T-helper 17 cell (primary cell): ENCODE results near the gene GNPTAB. TPM values are rescaled to one million over a fixed set of nuclear protein-coding genes. Genes with fewer than 3 reads are reported as not detected.
A peak's percentile ranks its signal among the peaks of the same experiment; 100 is the strongest.

Experiments used
- ATAC-seq: fragments of 150-1000 bp; cut with Tn5 transposase; 2 replicates; pipeline ENCODE4 v1.10.0; 2021; ENCODE audit warnings: mild to moderate bottlenecking, moderate library complexity
- DNase-seq, 3 donors: peaks; one replicate each; pipeline versions ENCODE4 v3.0.0 to v3.0.0-alpha.2; 2020 to 2021
- H3K9me3 ChIP-seq: one replicate; pipeline ENCODE4 v1.7.0; 2013; ENCODE audit warnings: low read length, mild to moderate bottlenecking; ENCODE audit not compliant: control insufficient read depth, poor library complexity, severe bottlenecking
- H3K27ac Mint-ChIP-seq: one replicate; pipeline ENCODE4 v1.8.0; 2022; ENCODE audit warnings: mild to moderate bottlenecking, moderate library complexity, mixed read lengths
- H3K27me3 Mint-ChIP-seq: one replicate; pipeline ENCODE4 v1.8.0; 2022; ENCODE audit warnings: mixed read lengths
- H3K36me3 Mint-ChIP-seq: one replicate; pipeline ENCODE4 v1.8.0; 2022; ENCODE audit warnings: low read depth, mixed read lengths
- H3K4me1 Mint-ChIP-seq: one replicate; pipeline ENCODE4 v1.8.0; 2022; ENCODE audit warnings: mild to moderate bottlenecking, mixed read lengths
- H3K4me3 Mint-ChIP-seq: one replicate; pipeline ENCODE4 v1.8.0; 2022; ENCODE audit warnings: mild to moderate bottlenecking, moderate library complexity, mixed read lengths
- total RNA-seq, 4 donors: library from RNA in 2 of 4; stranded (reverse) in 2 of 4; gene quantifications; one replicate each; pipeline ENCODE4 v1.2.3 and lab custom pipeline; 2022 to 2026

GNPTAB gene
- total RNA-seq, 2 donors from 2014 or later: 38.1 to 41.2 TPM

DNA sequence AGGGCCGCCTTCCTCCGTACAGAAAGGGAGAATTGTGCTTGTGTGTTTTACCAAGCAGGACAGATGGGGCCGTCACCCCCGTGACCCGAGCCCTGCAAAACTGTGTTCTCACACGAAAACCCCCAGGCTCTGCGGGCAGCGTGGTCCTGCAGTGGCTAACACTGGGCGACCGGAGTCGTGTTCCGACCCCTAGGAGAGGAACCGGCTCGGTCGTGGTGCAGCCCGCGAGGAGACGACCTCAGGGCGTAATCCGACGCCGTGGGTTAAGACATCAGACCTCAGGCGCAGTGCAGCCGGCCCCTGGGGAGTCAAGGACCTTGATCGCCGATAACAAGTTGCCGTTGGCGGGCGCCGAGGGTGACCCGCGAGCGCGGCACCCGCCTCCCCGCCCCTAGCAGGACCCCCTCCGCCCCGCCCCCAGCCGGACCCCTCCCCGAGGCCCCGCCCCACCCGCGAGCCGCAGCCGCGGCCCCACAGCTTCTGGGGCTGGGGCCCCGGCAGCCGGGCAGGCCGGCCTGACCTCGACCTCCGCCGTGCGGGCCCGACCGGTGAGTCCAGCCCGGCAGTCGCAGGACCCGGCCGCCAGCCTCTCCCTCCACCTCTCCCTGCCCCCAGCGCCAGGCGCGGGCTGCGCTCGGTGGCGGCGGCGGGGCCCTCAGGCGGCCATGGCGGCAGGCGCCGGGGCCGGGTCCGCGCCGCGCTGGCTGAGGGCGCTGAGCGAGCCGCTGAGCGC, 133.4 kb downstream of the GNPTAB start, which contains the start of gene CHPT1:
TSS of gene CHPT1 (plus strand) at position 444 of the 733 bp plus-strand sequence. CDS start at position 666, 222 bp downstream.
- Mint-ChIP-seq H3K4me3 (peak within 1 kb of the TSS; percentile 90), H3K27ac (peak within 1 kb of the TSS; percentile 27), H3K4me1 (peaks cover 17% of the 10 kb centered on the region), H3K36me3 (no peaks in the 10 kb centered on the region), H3K27me3 (peaks cover 24% of the 10 kb centered on the region)
- DNase-seq (peak; percentile 17 to 45 (median 23)), ATAC-seq (peak; percentile 87)
- no peaks in the 10 kb centered on the region for H3K9me3 ChIP-seq

DNA sequence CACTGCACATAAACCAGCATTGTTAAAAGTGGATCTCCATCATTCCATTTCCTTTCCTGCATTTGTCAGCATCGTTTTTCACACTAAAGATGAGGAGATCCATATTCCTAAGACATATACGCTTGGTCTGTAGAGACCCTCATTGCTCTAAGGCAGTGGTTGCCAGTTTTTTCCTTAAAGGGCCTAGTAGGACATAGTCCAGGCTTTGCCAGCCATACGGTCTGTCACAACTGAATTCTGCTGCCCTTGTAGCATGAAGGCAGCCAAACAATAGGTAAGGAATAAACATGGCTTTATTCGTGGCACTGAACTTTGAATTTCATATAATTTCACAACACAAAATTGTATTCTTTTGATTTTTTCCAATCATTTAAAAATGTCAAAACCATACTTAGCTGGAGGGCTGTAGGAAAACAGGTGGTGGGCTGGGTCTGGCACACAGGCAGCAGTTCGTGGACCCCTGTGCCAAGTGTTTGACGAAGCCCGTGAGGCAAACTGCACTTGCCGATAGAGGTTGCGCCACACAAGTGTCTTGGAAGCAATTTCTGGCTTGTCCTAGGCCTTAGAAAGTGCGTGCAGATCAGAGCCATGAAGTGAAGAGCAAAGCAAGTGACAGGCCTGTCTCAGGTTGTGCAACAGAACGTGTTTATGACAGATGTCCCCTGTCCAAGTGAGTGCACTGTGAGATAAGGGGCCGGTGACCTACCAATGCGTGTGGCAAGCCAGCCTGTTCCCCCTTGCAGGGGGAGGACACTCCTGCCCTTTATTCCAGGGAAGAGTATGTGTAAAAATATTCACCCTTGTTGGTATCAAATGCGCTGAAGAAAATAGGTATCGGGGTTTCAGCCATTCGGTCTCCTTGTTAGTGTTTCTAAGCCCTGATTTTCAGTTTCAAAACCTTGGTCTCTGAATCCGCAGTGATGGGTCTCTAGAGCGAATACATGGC, 134.2 kb downstream of the GNPTAB start:
- Mint-ChIP-seq H3K4me1 (peaks cover 17% of the 10 kb centered on the region), H3K27ac (peak overlapping the region; percentile 19), H3K27me3 (peaks cover 24% of the 10 kb centered on the region), H3K36me3 (no peaks in the 10 kb centered on the region), H3K4me3 (peak overlapping the region; percentile 90)
- no peaks in the 10 kb centered on the region for H3K9me3 ChIP-seq
- no peak for DNase-seq
- ATAC-seq: no peak

DNA sequence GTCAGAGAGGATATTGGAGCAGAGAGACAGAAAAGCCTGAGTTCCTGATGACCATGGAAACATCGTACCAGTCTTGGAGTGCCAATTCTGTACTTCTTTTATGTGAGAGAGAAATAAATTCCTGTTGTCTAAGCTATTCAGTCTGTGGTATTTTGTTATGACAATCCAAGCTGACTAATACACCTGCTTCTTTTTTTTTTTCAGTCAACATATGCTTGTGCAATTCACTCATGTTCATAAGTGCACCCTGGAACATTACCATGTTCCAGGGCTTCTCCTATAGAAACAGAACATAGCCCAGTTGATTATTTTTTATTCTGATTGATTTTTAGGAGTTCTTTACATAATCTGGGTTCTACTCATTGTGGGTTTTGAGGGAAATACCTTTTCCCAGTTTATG, 135.1 kb downstream of the GNPTAB start:
- ATAC-seq (no peak), DNase-seq (no peak)
- Mint-ChIP-seq H3K27ac (no peak overlapping the region), H3K36me3 (no peaks in the 10 kb centered on the region), H3K27me3 (peaks cover 17% of the 10 kb centered on the region), H3K4me3 (no peak overlapping the region), H3K4me1 (peaks cover 14% of the 10 kb centered on the region)
- no peaks in the 10 kb centered on the region for H3K9me3 ChIP-seq

Other genes with a start within 250 kb of the GNPTAB start
- gene MYBPC1, start 236.0 kb downstream of the GNPTAB start, total RNA-seq: not detected
- gene CHPT1, start 133.3 kb downstream of the GNPTAB start, total RNA-seq: 1 to 10 TPM; 6.2 to 8.3 TPM
- under 1 TPM; 0.29 to 0.47 TPM for gene SYCP3, start 91.5 kb downstream of the GNPTAB start, total RNA-seq
- gene DRAM1, start 46.6 kb upstream of the GNPTAB start, total RNA-seq: 1 to 10 TPM; 1.8 to 3.1 TPM
- 10 to 100 TPM; 27.8 to 37.6 TPM for gene WASHC3, start 231.0 kb upstream of the GNPTAB start, total RNA-seq